Parathyroid adenoma (tissue), 2 donors: Measurements from ENCODE around the gene ABCC8.
"Not testable (repeated sequence)": the region's sequence is repeated elsewhere in the genome, so short reads cannot be mapped to it uniquely, and the experiment has no call there.

Experiments
- H2AFZ ChIP-seq: fragments of 300-600 bp; sonication (generic); one replicate; pipeline ENCODE4 v1.7.0; 2017; ENCODE audit warnings: antibody characterized with exemption, mild to moderate bottlenecking
- H3K27ac ChIP-seq: fragments of 300-600 bp; sonication (generic); one replicate; pipeline ENCODE4 v1.7.0; 2017
- H3K27me3 ChIP-seq: fragments of 300-600 bp; sonication (generic); one replicate; pipeline ENCODE4 v1.7.0; 2017; ENCODE audit warnings: low read length; ENCODE audit not compliant: control insufficient read depth, insufficient read depth
- H3K36me3 ChIP-seq: fragments of 300-600 bp; sonication (generic); one replicate; pipeline ENCODE4 v1.7.0; 2017; ENCODE audit warnings: low read length; ENCODE audit not compliant: control insufficient read depth, insufficient read depth
- H3K4me1 ChIP-seq: fragments of 300-600 bp; sonication (generic); one replicate; pipeline ENCODE4 v1.7.0; 2017; ENCODE audit warnings: control low read depth
- H3K4me2 ChIP-seq: fragments of 300-600 bp; sonication (generic); one replicate; pipeline ENCODE4 v1.7.0; 2017; ENCODE audit warnings: low read length
- H3K4me3 ChIP-seq: fragments of 300-600 bp; sonication (generic); one replicate; pipeline ENCODE4 v1.7.0; 2017; ENCODE audit warnings: low read depth, low read length
- H3K79me2 ChIP-seq: fragments of 300-600 bp; sonication (generic); one replicate; pipeline ENCODE4 v1.7.0; 2017; ENCODE audit warnings: control low read depth
- H3K9ac ChIP-seq: fragments of 300-600 bp; sonication (generic); one replicate; pipeline ENCODE4 v1.7.0; 2017; ENCODE audit warnings: mild to moderate bottlenecking
- H3K9me3 ChIP-seq: fragments of 300-600 bp; sonication (generic); one replicate; pipeline ENCODE4 v1.7.0; 2017; ENCODE audit warnings: low read length; ENCODE audit not compliant: control insufficient read depth
- TF ChIP-seq, protein P1 (sequence below): fragments of 300-600 bp; sonication (generic); IDR thresholded peaks from one replicate; pipeline ENCODE4 v1.7.0; 2017; ENCODE audit warnings: antibody characterized with exemption, mild to moderate bottlenecking
- donor health status: primary hyperparathyroidism.

ABCC8 gene

DNA sequence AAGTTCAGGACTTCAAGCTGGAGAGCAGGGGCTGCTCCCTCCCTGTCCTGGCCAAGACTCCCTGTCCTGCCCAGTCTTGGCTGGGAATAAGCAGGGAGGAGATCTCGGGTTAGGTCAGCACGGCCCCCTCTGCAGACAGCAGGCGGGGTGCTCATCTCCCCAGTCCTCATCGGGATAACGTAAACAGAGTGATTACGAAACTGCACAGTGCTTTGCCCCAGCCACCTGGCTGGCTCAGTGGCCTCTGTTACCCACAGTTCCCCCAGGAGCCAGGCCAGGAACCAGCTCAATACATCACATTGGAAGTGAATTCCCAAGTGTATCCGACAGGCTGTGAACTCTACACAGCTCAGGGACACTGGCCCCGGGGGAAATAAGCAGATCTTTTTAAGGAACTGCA lies 45.5 kb downstream of the ABCC8 start:
- Histone ChIP-seq H3K4me3 (no peak overlapping the region), H3K9ac (no peak overlapping the region), H3K4me1 (no peaks in the 10 kb centered on the region), H3K36me3 (no peaks in the 10 kb centered on the region), H3K27me3 (no peaks in the 10 kb centered on the region), H3K27ac (no peak overlapping the region), H3K4me2 (no peak overlapping the region), H3K79me2 (no peaks in the 10 kb centered on the region), H2AFZ (no peak overlapping the region), H3K9me3 (no peaks in the 10 kb centered on the region)
- TF ChIP-seq, protein P1, sequence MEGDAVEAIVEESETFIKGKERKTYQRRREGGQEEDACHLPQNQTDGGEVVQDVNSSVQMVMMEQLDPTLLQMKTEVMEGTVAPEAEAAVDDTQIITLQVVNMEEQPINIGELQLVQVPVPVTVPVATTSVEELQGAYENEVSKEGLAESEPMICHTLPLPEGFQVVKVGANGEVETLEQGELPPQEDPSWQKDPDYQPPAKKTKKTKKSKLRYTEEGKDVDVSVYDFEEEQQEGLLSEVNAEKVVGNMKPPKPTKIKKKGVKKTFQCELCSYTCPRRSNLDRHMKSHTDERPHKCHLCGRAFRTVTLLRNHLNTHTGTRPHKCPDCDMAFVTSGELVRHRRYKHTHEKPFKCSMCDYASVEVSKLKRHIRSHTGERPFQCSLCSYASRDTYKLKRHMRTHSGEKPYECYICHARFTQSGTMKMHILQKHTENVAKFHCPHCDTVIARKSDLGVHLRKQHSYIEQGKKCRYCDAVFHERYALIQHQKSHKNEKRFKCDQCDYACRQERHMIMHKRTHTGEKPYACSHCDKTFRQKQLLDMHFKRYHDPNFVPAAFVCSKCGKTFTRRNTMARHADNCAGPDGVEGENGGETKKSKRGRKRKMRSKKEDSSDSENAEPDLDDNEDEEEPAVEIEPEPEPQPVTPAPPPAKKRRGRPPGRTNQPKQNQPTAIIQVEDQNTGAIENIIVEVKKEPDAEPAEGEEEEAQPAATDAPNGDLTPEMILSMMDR: no peak

DNA sequence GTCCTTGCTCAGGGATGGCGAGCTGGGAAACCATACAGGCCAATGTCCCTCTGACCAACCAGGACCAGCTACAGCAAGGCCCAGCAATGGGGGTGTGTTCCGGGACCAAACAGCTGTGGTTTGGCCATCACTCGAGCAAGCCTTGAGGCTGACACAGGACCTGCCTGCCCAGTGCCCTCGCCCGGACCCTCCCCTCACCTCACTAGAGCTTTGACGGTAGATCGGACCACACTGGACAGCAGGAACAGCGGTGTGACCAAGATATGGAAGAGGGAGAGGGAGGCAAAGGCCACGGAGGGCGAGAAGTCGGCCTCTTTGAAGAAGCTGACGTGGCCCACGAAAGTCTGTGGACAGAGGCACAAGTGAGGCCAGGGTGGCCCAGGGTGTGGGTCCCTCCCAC lies 46.0 kb downstream of the ABCC8 start:
- H3K27me3 ChIP-seq: no peaks in the 10 kb centered on the region
- no peak overlapping the region for H3K4me2 ChIP-seq
- H3K27ac ChIP-seq: no peak overlapping the region
- H3K4me1 ChIP-seq: no peaks in the 10 kb centered on the region
- TF ChIP-seq, protein P1: no peak
- no peak overlapping the region for H2AFZ ChIP-seq
- no peak overlapping the region for H3K4me3 ChIP-seq
- no peaks in the 10 kb centered on the region for H3K9me3 ChIP-seq
- no peaks in the 10 kb centered on the region for H3K36me3 ChIP-seq
- H3K9ac ChIP-seq: no peak overlapping the region
- H3K79me2 ChIP-seq: no peaks in the 10 kb centered on the region

DNA sequence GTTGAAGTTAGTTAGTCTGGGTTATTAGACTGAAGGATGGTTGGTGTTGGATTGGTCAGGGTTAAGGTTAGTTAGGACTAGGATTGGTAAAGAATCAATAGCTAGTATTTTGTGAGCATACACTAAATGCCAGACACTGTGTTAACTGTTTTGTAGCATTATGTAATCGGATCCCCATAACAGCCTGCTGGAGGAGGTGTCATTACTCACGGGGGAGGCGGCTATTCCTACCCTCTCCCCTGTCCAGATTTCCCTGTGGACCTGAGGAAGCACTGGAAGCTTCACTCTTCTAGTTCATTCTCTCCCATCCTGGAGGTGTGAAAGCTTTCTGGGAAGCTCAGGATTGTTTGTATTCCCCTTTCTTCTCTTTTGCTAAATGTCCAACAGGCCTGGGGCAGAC lies 47.7 kb downstream of the ABCC8 start:
- no peaks in the 10 kb centered on the region for H3K36me3 ChIP-seq

DNA sequence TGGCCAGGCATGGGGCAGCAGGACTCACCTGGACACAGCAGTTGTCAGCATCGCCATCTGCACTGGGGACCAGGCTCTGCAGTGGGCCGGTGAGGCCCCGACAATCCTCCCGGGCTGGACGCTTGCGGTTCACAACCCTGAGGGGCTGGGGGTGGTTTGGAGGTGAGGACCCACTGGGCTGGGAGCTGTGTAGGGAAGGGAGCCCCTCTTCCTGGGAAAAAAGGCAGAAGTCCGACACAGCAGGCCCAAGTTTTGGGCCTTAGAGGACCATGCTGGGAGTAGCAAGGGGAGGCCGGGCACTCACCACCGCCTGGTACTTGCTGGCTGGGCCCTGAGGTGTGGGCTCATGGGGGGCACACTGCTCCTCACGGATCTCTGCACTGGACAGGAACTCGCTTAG lies 48.4 kb downstream of the ABCC8 start:
- H3K79me2 ChIP-seq: no peaks in the 10 kb centered on the region
- no peaks in the 10 kb centered on the region for H3K27me3 ChIP-seq
- TF ChIP-seq, protein P1: no peak
- no peaks in the 10 kb centered on the region for H3K4me1 ChIP-seq
- no peak overlapping the region for H3K27ac ChIP-seq
- no peaks in the 10 kb centered on the region for H3K9me3 ChIP-seq
- no peaks in the 10 kb centered on the region for H3K36me3 ChIP-seq
- H3K4me3 ChIP-seq: no peak overlapping the region
- H2AFZ ChIP-seq: no peak overlapping the region
- no peak overlapping the region for H3K9ac ChIP-seq
- no peak overlapping the region for H3K4me2 ChIP-seq

More for the DNA sequence above, 47.7 kb downstream of the ABCC8 start:
- Histone ChIP-seq H2AFZ (no peak overlapping the region), H3K27me3 (no peaks in the 10 kb centered on the region), H3K4me3 (no peak overlapping the region), H3K4me1 (no peaks in the 10 kb centered on the region), H3K4me2 (no peak overlapping the region), H3K9me3 (no peaks in the 10 kb centered on the region), H3K79me2 (no peaks in the 10 kb centered on the region), H3K27ac (no peak overlapping the region), H3K9ac (no peak overlapping the region)
- TF ChIP-seq, protein P1: no peak

DNA sequence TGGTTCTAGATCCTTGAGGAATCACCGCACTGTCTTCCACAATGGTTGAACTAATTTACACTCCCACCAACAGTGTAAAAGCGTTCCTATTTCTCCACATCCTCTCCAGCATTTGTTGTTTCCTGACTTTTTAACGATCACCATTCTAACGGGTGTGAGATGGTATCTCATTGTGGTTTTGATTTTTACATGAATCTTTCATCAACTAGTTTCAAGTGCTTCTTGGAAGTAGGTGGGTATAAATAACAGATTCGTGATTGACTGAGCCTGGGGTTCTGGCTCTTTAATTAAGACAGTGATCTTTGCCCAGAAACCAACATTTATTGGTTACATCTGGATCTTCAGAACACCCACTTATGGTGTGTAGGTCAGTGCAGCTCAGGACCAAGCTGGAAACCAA lies 50.4 kb downstream of the ABCC8 start:
- not testable (repeated sequence) for H2AFZ ChIP-seq, H3K27me3 ChIP-seq, H3K9ac ChIP-seq, H3K4me1 ChIP-seq, H3K4me3 ChIP-seq, H3K9me3 ChIP-seq, H3K4me2 ChIP-seq, H3K36me3 ChIP-seq, H3K79me2 ChIP-seq, H3K27ac ChIP-seq
